Hepatocyte (in vitro differentiated cells): ENCODE data around the gene BBIP1. TPM values are rescaled to one million over a fixed set of nuclear protein-coding genes. Genes with fewer than 3 reads are reported as not detected.

Experiments
- DNase-seq: peaks from one replicate; pipeline ENCODE4 v3.0.0-alpha.2; 2016; ENCODE audit warnings: low spot score
- H2AFZ ChIP-seq: fragments of 200-600 bp; sonication (generic); 2 replicates; pipeline ENCODE4 v1.6.0; 2016; ENCODE audit warnings: antibody characterized with exemption, mild to moderate bottlenecking
- H3K27ac ChIP-seq: fragments of 200-600 bp; sonication (generic); 2 replicates; pipeline ENCODE4 v1.5.1; 2016; ENCODE audit warnings: mild to moderate bottlenecking
- H3K27me3 ChIP-seq: fragments of 200-600 bp; sonication (generic); 2 replicates; pipeline ENCODE4 v1.6.1; 2016
- H3K36me3 ChIP-seq: fragments of 200-600 bp; sonication (generic); replicated peaks from 2 replicates; pipeline ENCODE4 v1.5.1; 2016; ENCODE audit warnings: low read depth; ENCODE audit not compliant: insufficient read depth
- H3K4me1 ChIP-seq: fragments of 200-600 bp; sonication (generic); 2 replicates; pipeline ENCODE4 v1.5.1; 2016; ENCODE audit warnings: mild to moderate bottlenecking, moderate library complexity; ENCODE audit not compliant: insufficient read depth
- H3K4me2 ChIP-seq: fragments of 200-600 bp; sonication (generic); 2 replicates; pipeline ENCODE4 v1.6.0; 2016
- H3K4me3 ChIP-seq: fragments of 200-600 bp; sonication (generic); 2 replicates; pipeline ENCODE4 v1.5.1; 2016; ENCODE audit warnings: mild to moderate bottlenecking
- H3K79me2 ChIP-seq: fragments of 200-600 bp; sonication (generic); 2 replicates; pipeline ENCODE4 v1.6.0; 2017; ENCODE audit warnings: mild to moderate bottlenecking
- H3K9me2 ChIP-seq: fragments of 200-600 bp; sonication (generic); replicated peaks from 2 replicates; pipeline ENCODE4 v1.6.0; 2017; ENCODE audit warnings: mild to moderate bottlenecking; ENCODE audit not compliant: insufficient read depth
- H3K9me3 ChIP-seq: fragments of 200-600 bp; sonication (generic); 2 replicates; pipeline ENCODE4 v1.5.1; 2016; ENCODE audit warnings: low read depth, mild to moderate bottlenecking
- H4K20me1 ChIP-seq: fragments of 200-600 bp; sonication (generic); 2 replicates; pipeline ENCODE4 v1.6.0; 2016; ENCODE audit warnings: mild to moderate bottlenecking; ENCODE audit not compliant: insufficient read depth, poor library complexity, severe bottlenecking
- EZH2 ChIP-seq: fragments of 200-600 bp; sonication (generic); IDR thresholded peaks from 2 replicates; pipeline ENCODE4 v1.6.1; 2016; ENCODE audit warnings: antibody characterized with exemption, mild to moderate bottlenecking, borderline replicate concordance
- EZH2phosphoT487 ChIP-seq: fragments of 200-600 bp; sonication (generic); IDR thresholded peaks from one replicate; pipeline ENCODE4 v1.6.1; 2018; ENCODE audit warnings: antibody characterized with exemption, mild to moderate bottlenecking, low read depth, moderate library complexity; ENCODE audit not compliant: unreplicated experiment, severe bottlenecking
- WGBS: methylation state at CpG from one replicate; pipeline ENCODE4 v1.1.6; 2016; ENCODE audit warnings: low lambda C conversion rate; ENCODE audit errors: missing lambda C conversion rate; 5-methylcytosine and 5-hydroxymethylcytosine counted together
- polyA plus RNA-seq: library from polyadenylated mRNA; unstranded; fragments of >200 nt; fragmentation: Nextera tagmentation; extraction: Ambion mirVana; gene quantifications from 2 replicates; pipeline ENCODE4 v1.2.1, GENCODE V29; 2016
- total RNA-seq: library from RNA; depleted of rRNA; stranded (reverse); fragments of >200 nt; gene quantifications from 2 replicates; pipeline ENCODE4 v1.2.3, GENCODE V29; 2014
- TF ChIP-seq, protein P1 (sequence below): fragments of 200-600 bp; sonication (generic); IDR thresholded peaks from 2 replicates; pipeline ENCODE4 v1.5.1; 2016; ENCODE audit warnings: antibody characterized with exemption, mild to moderate bottlenecking; ENCODE audit not compliant: poor library complexity

The BBIP1 gene
- total and polyA plus RNA-seq, 2 experiments from 2014 or later: 21.5 to 47.9 TPM

DNA sequence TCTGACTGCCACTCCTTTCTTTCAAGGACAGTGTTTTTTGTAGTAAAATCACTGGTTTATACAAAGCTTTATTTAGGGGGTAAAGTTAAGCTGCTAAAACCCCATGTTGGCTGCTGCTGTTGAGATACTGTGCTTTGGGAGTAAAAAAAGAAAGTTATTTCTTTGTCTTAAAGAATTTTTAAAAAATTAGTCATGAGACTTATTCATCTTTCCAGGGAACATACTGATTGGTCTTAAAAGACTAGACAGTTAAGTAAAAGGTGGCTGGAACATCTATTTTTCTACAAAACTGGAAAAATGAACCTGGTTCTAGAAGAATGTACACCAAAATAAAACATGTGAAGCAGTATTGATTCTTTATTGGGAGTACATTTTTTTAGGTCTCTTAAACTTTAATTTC is 20.6 kb downstream of the BBIP1 start:
- no peak for DNase-seq
- Histone ChIP-seq H3K4me1 (peaks cover 18% of the 10 kb centered on the region), H3K4me3 (no peak overlapping the region), H2AFZ (no peak overlapping the region), H3K4me2 (no peak overlapping the region), H3K27me3 (no peaks in the 10 kb centered on the region), H3K36me3 (peaks cover 9% of the 10 kb centered on the region), H3K9me2 (no peaks in the 10 kb centered on the region), H3K79me2 (peaks cover 22% of the 10 kb centered on the region), H4K20me1 (peaks cover 13% of the 10 kb centered on the region), H3K9me3 (no peaks in the 10 kb centered on the region), H3K27ac (no peak overlapping the region)
- TF ChIP-seq, protein P1, sequence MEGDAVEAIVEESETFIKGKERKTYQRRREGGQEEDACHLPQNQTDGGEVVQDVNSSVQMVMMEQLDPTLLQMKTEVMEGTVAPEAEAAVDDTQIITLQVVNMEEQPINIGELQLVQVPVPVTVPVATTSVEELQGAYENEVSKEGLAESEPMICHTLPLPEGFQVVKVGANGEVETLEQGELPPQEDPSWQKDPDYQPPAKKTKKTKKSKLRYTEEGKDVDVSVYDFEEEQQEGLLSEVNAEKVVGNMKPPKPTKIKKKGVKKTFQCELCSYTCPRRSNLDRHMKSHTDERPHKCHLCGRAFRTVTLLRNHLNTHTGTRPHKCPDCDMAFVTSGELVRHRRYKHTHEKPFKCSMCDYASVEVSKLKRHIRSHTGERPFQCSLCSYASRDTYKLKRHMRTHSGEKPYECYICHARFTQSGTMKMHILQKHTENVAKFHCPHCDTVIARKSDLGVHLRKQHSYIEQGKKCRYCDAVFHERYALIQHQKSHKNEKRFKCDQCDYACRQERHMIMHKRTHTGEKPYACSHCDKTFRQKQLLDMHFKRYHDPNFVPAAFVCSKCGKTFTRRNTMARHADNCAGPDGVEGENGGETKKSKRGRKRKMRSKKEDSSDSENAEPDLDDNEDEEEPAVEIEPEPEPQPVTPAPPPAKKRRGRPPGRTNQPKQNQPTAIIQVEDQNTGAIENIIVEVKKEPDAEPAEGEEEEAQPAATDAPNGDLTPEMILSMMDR: no peak
- TF ChIP-seq EZH2: no peak
- no peak for TF ChIP-seq EZH2phosphoT487

DNA sequence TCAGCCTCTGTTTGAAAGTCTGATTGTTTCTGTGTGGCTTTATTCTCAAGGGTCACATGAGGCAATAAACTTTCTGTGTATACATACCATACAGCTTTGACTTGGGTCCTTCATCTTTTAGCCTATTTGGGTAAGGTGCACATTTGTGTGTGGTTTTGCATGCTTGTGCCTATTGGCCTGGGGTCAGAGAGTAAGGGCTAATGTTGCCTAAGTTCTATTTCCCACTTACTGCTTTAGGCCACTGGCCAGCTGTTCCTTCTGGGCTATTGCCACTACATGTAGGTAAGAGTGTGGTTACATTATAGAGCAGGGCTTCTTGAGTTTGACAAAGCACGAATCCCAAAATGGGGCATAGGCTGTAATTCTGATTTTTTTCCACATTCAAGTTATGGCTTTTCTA is 21.8 kb downstream of the BBIP1 start:
- peak overlapping the region; percentile 24 for H3K27ac ChIP-seq
- peaks cover 22% of the 10 kb centered on the region for H3K79me2 ChIP-seq
- TF ChIP-seq EZH2: no peak
- no peak for TF ChIP-seq EZH2phosphoT487
- TF ChIP-seq, protein P1: no peak
- no peaks in the 10 kb centered on the region for H3K9me3 ChIP-seq
- H3K9me2 ChIP-seq: no peaks in the 10 kb centered on the region
- no peak overlapping the region for H3K4me3 ChIP-seq
- no peaks in the 10 kb centered on the region for H3K27me3 ChIP-seq
- peaks cover 13% of the 10 kb centered on the region for H4K20me1 ChIP-seq
- H2AFZ ChIP-seq: no peak overlapping the region
- no peak for DNase-seq
- H3K4me2 ChIP-seq: no peak overlapping the region
- WGBS: 96% methylated on average over 1 of the region's 1 CpG
- H3K36me3 ChIP-seq: peaks cover 9% of the 10 kb centered on the region
- peaks cover 18% of the 10 kb centered on the region for H3K4me1 ChIP-seq

DNA sequence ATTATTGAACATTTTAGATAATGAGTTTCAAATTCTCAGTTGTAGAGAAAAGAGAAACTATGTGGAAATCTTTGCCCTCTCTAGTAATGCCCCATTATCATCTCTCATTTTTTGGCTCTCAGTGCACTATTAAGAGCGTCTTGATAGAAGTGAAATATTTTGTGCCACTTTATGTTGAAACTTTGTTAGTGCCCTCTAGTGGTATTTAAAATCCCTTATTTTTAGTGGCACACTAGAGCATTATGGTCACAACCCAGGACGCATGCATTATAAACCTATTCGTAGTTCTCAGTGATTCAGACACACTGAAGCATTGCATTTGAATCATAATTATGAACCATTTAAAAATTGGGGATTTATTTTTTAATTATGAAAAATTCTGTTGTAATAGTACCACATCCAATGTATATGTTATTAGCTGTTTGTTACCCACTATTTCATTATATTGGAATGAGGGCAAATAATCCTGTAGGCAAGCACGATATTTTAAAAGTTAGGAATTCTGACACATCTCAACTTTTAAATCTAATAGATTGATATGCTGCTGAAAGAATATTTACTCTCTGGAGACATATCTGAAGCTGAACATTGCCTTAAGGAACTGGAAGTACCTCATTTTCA is 25.3 kb downstream of the BBIP1 start:
- peaks cover 18% of the 10 kb centered on the region for H3K4me1 ChIP-seq
- H3K27me3 ChIP-seq: no peaks in the 10 kb centered on the region
- peaks cover 32% of the 10 kb centered on the region for H3K79me2 ChIP-seq
- H3K27ac ChIP-seq: no peak overlapping the region
- H2AFZ ChIP-seq: no peak overlapping the region
- peaks cover 23% of the 10 kb centered on the region for H4K20me1 ChIP-seq
- H3K9me3 ChIP-seq: no peaks in the 10 kb centered on the region
- TF ChIP-seq, protein P1: peak; percentile 66
- TF ChIP-seq EZH2phosphoT487: no peak
- no peak overlapping the region for H3K4me3 ChIP-seq
- no peak overlapping the region for H3K4me2 ChIP-seq
- 60% methylated on average over 4 of the region's 4 CpGs for WGBS
- peak; percentile 54 for DNase-seq
- H3K36me3 ChIP-seq: peaks cover 9% of the 10 kb centered on the region
- H3K9me2 ChIP-seq: no peaks in the 10 kb centered on the region
